H1 (cell line): ENCODE measurements around the gene FBXW8. TPM values are rescaled to one million over a fixed set of nuclear protein-coding genes. Genes with fewer than 3 reads are reported as not detected.

ENCODE experiments used
- ASH2L ChIP-seq: fragments of 200-600, 300-600 bp; sonication (generic); IDR thresholded peaks from one replicate; pipeline ENCODE4 v1.7.1; 2017; ENCODE audit warnings: low read length
- RNF2 ChIP-seq: fragments of 200-900, 300-1000 bp; sonication (generic); IDR thresholded peaks from 2 replicates; pipeline ENCODE4 v1.7.1; 2016; ENCODE audit warnings: borderline replicate concordance, low read depth, mild to moderate bottlenecking, antibody characterized with exemption, low read length; ENCODE audit not compliant: poor library complexity, severe bottlenecking; ENCODE audit errors: missing control alignments
- SP1 ChIP-seq: IDR thresholded peaks from 2 replicates; pipeline ENCODE4 v1.6.1; 2011; ENCODE audit warnings: low read depth, low read length
- polyA plus RNA-seq, 7 experiments: library from polyadenylated mRNA; depleted of rRNA in 3 of 7; stranded (reverse) in 5 of 7; unstranded in 2 of 7; fragments of >200 nt in 5 of 7; fragments of 200-250 nt in 2 of 7; gene quantifications; 1 replicate in 5 of 7; 2 replicates in 1 of 7; 4 replicates in 1 of 7; pipeline versions ENCODE4 v1.2.1 to v1.2.3, GENCODE V29; 2011 to 2013; ENCODE audit warnings: missing spikeins in 2 of 7, mixed read lengths in 2 of 7
- total RNA-seq: library from RNA; stranded (reverse); fragmentation: NEBNext Ultra II Directional; extraction: Animal tissue kit (Norgen Biotek cat#: 25700); gene quantifications from 2 replicates; pipeline ENCODE4 v1.2.1, GENCODE V29; 2021
- TF ChIP-seq, protein P1 (sequence below): IDR thresholded peaks from 2 replicates; pipeline ENCODE4 v1.6.1; 2011; ENCODE audit warnings: low read depth, mild to moderate bottlenecking, low read length; ENCODE audit not compliant: insufficient read depth
- TF ChIP-seq, protein P2 (sequence below): IDR thresholded peaks from 2 replicates; pipeline ENCODE4 v1.6.1; 2012; ENCODE audit warnings: inconsistent platforms
- TF ChIP-seq, protein P3 (sequence below): IDR thresholded peaks from 2 replicates; pipeline ENCODE4 v1.6.1; 2011; ENCODE audit warnings: low read length, improper control_type of control experiment

The FBXW8 gene
- total and polyA plus RNA-seq, 2 of the 8 experiments (the other 6 are each of a cell fraction or from before 2014, with no cell fraction given): 15.8 to 16.0 TPM

DNA sequence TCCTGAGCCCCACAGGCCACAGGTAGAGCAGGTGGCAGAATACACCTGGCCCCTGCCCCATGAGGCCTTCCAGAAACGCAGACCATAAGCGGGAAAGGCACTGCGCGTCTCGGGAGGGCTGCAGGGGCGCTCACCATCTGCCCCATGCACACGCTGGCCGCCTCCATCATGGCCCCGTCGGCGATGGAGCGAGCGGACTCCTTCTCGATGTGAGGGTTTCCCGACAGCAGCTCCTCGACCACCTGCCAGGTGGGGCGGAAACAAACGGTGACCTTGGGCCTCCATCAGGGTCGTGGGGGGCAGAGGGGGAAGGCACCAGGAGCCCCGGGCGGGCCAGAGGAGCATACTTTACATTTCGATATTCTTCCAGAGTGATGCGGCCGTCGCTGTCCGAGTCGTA is 135.7 kb downstream of the FBXW8 start (continued):
- no peak for TF ChIP-seq SP1
- TF ChIP-seq, protein P1, sequence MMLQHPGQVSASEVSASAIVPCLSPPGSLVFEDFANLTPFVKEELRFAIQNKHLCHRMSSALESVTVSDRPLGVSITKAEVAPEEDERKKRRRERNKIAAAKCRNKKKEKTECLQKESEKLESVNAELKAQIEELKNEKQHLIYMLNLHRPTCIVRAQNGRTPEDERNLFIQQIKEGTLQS: no peak
- TF ChIP-seq, protein P2, sequence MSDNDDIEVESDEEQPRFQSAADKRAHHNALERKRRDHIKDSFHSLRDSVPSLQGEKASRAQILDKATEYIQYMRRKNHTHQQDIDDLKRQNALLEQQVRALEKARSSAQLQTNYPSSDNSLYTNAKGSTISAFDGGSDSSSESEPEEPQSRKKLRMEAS: no peak
- TF ChIP-seq ASH2L: no peak
- TF ChIP-seq RNF2: no peak
- TF ChIP-seq, protein P3, sequence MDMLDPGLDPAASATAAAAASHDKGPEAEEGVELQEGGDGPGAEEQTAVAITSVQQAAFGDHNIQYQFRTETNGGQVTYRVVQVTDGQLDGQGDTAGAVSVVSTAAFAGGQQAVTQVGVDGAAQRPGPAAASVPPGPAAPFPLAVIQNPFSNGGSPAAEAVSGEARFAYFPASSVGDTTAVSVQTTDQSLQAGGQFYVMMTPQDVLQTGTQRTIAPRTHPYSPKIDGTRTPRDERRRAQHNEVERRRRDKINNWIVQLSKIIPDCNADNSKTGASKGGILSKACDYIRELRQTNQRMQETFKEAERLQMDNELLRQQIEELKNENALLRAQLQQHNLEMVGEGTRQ: no peak
- TF ChIP-seq, all 59 proteins: peak for 0
